Measurements from ENCODE around the gene UBN1.

GRCh38 chr16:4839942-4840341 is 7.3 kb upstream of the UBN1 start:
- TF ChIP-seq JUN (IDR thresholded peaks at IDR 0.05; ENCODE audit: borderline replicate concordance, insufficient read depth, insufficient read length, low read depth) (no peak), POLR2AphosphoS5 (IDR thresholded peaks at IDR 0.05; ENCODE audit: insufficient read depth, low read depth, low read length) (no peak), POLR2A (IDR thresholded peaks at IDR 0.05; ENCODE audit: low read depth, low read length) (no peak), CTCF (IDR thresholded peaks at IDR 0.05; ENCODE audit: extremely low read depth in 1 of 2, insufficient read depth in 1 of 2, low read depth in 1 of 2, low read length in 2 of 2) (no peak), EZH2 (IDR thresholded peaks at IDR 0.05; ENCODE audit: borderline replicate concordance, low read depth, low read length, severe bottlenecking) (no peak)

Data from endothelial cell of umbilical vein (primary cell).